GM21825 (cell line): ENCODE measurements around the gene NBPF6.
"Not testable (repeated sequence)": the region's sequence is repeated elsewhere in the genome, so short reads cannot be mapped to it uniquely, and the experiment has no call there.

Experiments
- ATAC-seq: cut with Tn5 transposase; IDR thresholded peaks from one replicate; pipeline ENCODE4 v1.9.1; 2021; ENCODE audit warnings: mild to moderate bottlenecking, moderate library complexity; ENCODE audit not compliant: unreplicated experiment

NBPF6 gene

GRCh38 chr1:108450043-108450442, at the start of gene NBPF6:
NBPF6 (plus strand) TSS chr1:108450343; CDS start chr1:108450602, 259 bp downstream.
- ATAC-seq = not testable (repeated sequence)

GRCh38 chr1:108411098-108411833, 38.9 kb upstream of the NBPF6 start:
- ATAC-seq = not testable (repeated sequence)

GRCh38 chr1:108420129-108420528, 30.0 kb upstream of the NBPF6 start:
- not testable (repeated sequence) for ATAC-seq

- peak; percentile 60 for ATAC-seq
Measured at GRCh38 chr1:108421061-108421916, 28.9 kb upstream of the NBPF6 start.

GRCh38 chr1:108426877-108427276, 23.3 kb upstream of the NBPF6 start:
- not testable (repeated sequence) for ATAC-seq

GRCh38 chr1:108432002-108432401, 18.1 kb upstream of the NBPF6 start:
- not testable (repeated sequence) for ATAC-seq

GRCh38 chr1:108433404-108433803, 16.7 kb upstream of the NBPF6 start:
- not testable (repeated sequence) for ATAC-seq

- ATAC-seq = peak; percentile 60
Measured at GRCh38 chr1:108438536-108438935, 11.6 kb upstream of the NBPF6 start.

- ATAC-seq = not testable (repeated sequence)
Measured at GRCh38 chr1:108454521-108454920, 4.4 kb downstream of the NBPF6 start.

GRCh38 chr1:108458661-108459060, 8.5 kb downstream of the NBPF6 start:
- not testable (repeated sequence) for ATAC-seq

- ATAC-seq = not testable (repeated sequence)
Measured at GRCh38 chr1:108461758-108462157, 11.6 kb downstream of the NBPF6 start.

- ATAC-seq = not testable (repeated sequence)
Measured at GRCh38 chr1:108463962-108464361, 13.8 kb downstream of the NBPF6 start.

- ATAC-seq = not testable (repeated sequence)
Measured at GRCh38 chr1:108466166-108466565, 16.0 kb downstream of the NBPF6 start.

GRCh38 chr1:108467155-108467554, 17.0 kb downstream of the NBPF6 start:
- not testable (repeated sequence) for ATAC-seq

- ATAC-seq = not testable (repeated sequence)
Measured at GRCh38 chr1:108470750-108471149, 20.6 kb downstream of the NBPF6 start.

GRCh38 chr1:108474516-108474915, 24.4 kb downstream of the NBPF6 start:
- ATAC-seq = not testable (repeated sequence)

- ATAC-seq = no peak
Measured at GRCh38 chr1:108478429-108479015, 28.4 kb downstream of the NBPF6 start.

- ATAC-seq = no peak
Measured at GRCh38 chr1:108482708-108483107, 32.6 kb downstream of the NBPF6 start.

GRCh38 chr1:108485990-108486389, 35.8 kb downstream of the NBPF6 start:
- ATAC-seq = not testable (repeated sequence)

- not testable (repeated sequence) for ATAC-seq
Measured at GRCh38 chr1:108486707-108487106, 36.6 kb downstream of the NBPF6 start.

- ATAC-seq = not testable (repeated sequence)
Measured at GRCh38 chr1:108495008-108495407, 44.9 kb downstream of the NBPF6 start.
